ENCODE measurements around the gene ALCAM.

The ALCAM gene

GRCh38 chr3:105513886-105514285 lies 147.2 kb downstream of the ALCAM start:
- Histone ChIP-seq H3K4me3 (no peak overlapping the region), H3K36me3 (replicated peaks) (no peaks in the 10 kb centered on the region)
- in situ Hi-C loops (cut with MboI; ENCODE audit: low sequenced_read_pairs), result no loop called here

GRCh38 chr3:105515372-105515771 lies 148.7 kb downstream of the ALCAM start:
- no peaks in the 10 kb centered on the region for H3K36me3 ChIP-seq (replicated peaks)
- H3K4me1 ChIP-seq, result no peaks in the 10 kb centered on the region
- in situ Hi-C loops (cut with MboI; ENCODE audit: low sequenced_read_pairs), result no loop called here
- no peak overlapping the region for H3K4me3 ChIP-seq
- H3K9me3 ChIP-seq, result no peaks in the 10 kb centered on the region
- no peak for DNase-seq (ENCODE audit: low spot score in 2 of 2)
- no peaks in the 10 kb centered on the region for H3K27me3 ChIP-seq (ENCODE audit: low read depth)

More at GRCh38 chr3:105513886-105514285, 147.2 kb downstream of the ALCAM start:
- DNase-seq (ENCODE audit: low spot score in 2 of 2), result no peak
- H3K4me1 ChIP-seq, result no peaks in the 10 kb centered on the region
- no peaks in the 10 kb centered on the region for H3K27me3 ChIP-seq (ENCODE audit: low read depth)
- H3K9me3 ChIP-seq, result no peaks in the 10 kb centered on the region

GRCh38 chr3:105516972-105517371 lies 150.3 kb downstream of the ALCAM start:
- Histone ChIP-seq H3K36me3 (replicated peaks) (no peaks in the 10 kb centered on the region), H3K27me3 (ENCODE audit: low read depth) (no peaks in the 10 kb centered on the region), H3K9me3 (no peaks in the 10 kb centered on the region), H3K4me1 (no peaks in the 10 kb centered on the region), H3K4me3 (no peak overlapping the region)
- in situ Hi-C loops (cut with MboI; ENCODE audit: low sequenced_read_pairs), result no loop called here
- DNase-seq (ENCODE audit: low spot score in 2 of 2), result no peak

GRCh38 chr3:105518203-105518602 lies 151.5 kb downstream of the ALCAM start:
- H3K4me1 ChIP-seq, result no peaks in the 10 kb centered on the region
- no peaks in the 10 kb centered on the region for H3K36me3 ChIP-seq (replicated peaks)
- in situ Hi-C loops (cut with MboI; ENCODE audit: low sequenced_read_pairs), result no loop called here
- H3K9me3 ChIP-seq, result no peaks in the 10 kb centered on the region
- H3K4me3 ChIP-seq, result no peak overlapping the region
- H3K27me3 ChIP-seq (ENCODE audit: low read depth), result no peaks in the 10 kb centered on the region
- no peak for DNase-seq (ENCODE audit: low spot score in 2 of 2)

GRCh38 chr3:105518806-105519418 lies 152.2 kb downstream of the ALCAM start:
- in situ Hi-C loops (cut with MboI; ENCODE audit: low sequenced_read_pairs), result no loop called here
- Histone ChIP-seq H3K36me3 (replicated peaks) (no peaks in the 10 kb centered on the region), H3K4me1 (no peaks in the 10 kb centered on the region), H3K27me3 (ENCODE audit: low read depth) (no peaks in the 10 kb centered on the region), H3K4me3 (no peak overlapping the region), H3K9me3 (no peaks in the 10 kb centered on the region)
- DNase-seq (ENCODE audit: low spot score in 2 of 2), result peak; percentile 27 to 47

- in situ Hi-C loops (cut with MboI; ENCODE audit: low sequenced_read_pairs), result no loop called here
Observed at GRCh38 chr3:105521770-105522169, 155.1 kb downstream of the ALCAM start.

GRCh38 chr3:105523501-105523900 lies 156.8 kb downstream of the ALCAM start:
- Histone ChIP-seq H3K9me3 (no peaks in the 10 kb centered on the region), H3K4me3 (no peak overlapping the region), H3K27me3 (ENCODE audit: low read depth) (no peaks in the 10 kb centered on the region), H3K4me1 (no peaks in the 10 kb centered on the region), H3K36me3 (replicated peaks) (no peaks in the 10 kb centered on the region)
- in situ Hi-C loops (cut with MboI; ENCODE audit: low sequenced_read_pairs), result no loop called here
- DNase-seq (ENCODE audit: low spot score in 2 of 2), result no peak

More at GRCh38 chr3:105521770-105522169, 155.1 kb downstream of the ALCAM start:
- no peak overlapping the region for H3K4me3 ChIP-seq
- no peaks in the 10 kb centered on the region for H3K27me3 ChIP-seq (ENCODE audit: low read depth)
- H3K36me3 ChIP-seq (replicated peaks), result no peaks in the 10 kb centered on the region
- DNase-seq (ENCODE audit: low spot score in 2 of 2), result no peak
- H3K4me1 ChIP-seq, result no peaks in the 10 kb centered on the region
- no peaks in the 10 kb centered on the region for H3K9me3 ChIP-seq

- Histone ChIP-seq H3K27me3 (ENCODE audit: low read depth) (no peaks in the 10 kb centered on the region), H3K4me3 (no peak overlapping the region), H3K4me1 (no peaks in the 10 kb centered on the region), H3K36me3 (replicated peaks) (no peaks in the 10 kb centered on the region), H3K9me3 (no peaks in the 10 kb centered on the region)
- DNase-seq (ENCODE audit: low spot score in 2 of 2), result no peak
- in situ Hi-C loops (cut with MboI; ENCODE audit: low sequenced_read_pairs), result no loop called here
Observed at GRCh38 chr3:105525531-105525930, 158.8 kb downstream of the ALCAM start.

- Histone ChIP-seq H3K9me3 (no peaks in the 10 kb centered on the region), H3K4me1 (no peaks in the 10 kb centered on the region), H3K27me3 (ENCODE audit: low read depth) (no peaks in the 10 kb centered on the region), H3K36me3 (replicated peaks) (no peaks in the 10 kb centered on the region), H3K4me3 (no peak overlapping the region)
- DNase-seq (ENCODE audit: low spot score in 2 of 2), result no peak
- in situ Hi-C loops (cut with MboI; ENCODE audit: low sequenced_read_pairs), result no loop called here
Observed at GRCh38 chr3:105526360-105527111, 159.8 kb downstream of the ALCAM start.

- H3K9me3 ChIP-seq, result no peaks in the 10 kb centered on the region
- H3K4me1 ChIP-seq, result no peaks in the 10 kb centered on the region
- in situ Hi-C loops (cut with MboI; ENCODE audit: low sequenced_read_pairs), result no loop called here
- no peaks in the 10 kb centered on the region for H3K27me3 ChIP-seq (ENCODE audit: low read depth)
- DNase-seq (ENCODE audit: low spot score in 2 of 2), result no peak
- H3K4me3 ChIP-seq, result no peak overlapping the region
- no peaks in the 10 kb centered on the region for H3K36me3 ChIP-seq (replicated peaks)
Observed at GRCh38 chr3:105527535-105527934, 160.8 kb downstream of the ALCAM start.

GRCh38 chr3:105527949-105528348 lies 161.2 kb downstream of the ALCAM start:
- Histone ChIP-seq H3K9me3 (no peaks in the 10 kb centered on the region), H3K27me3 (ENCODE audit: low read depth) (no peaks in the 10 kb centered on the region), H3K4me1 (no peaks in the 10 kb centered on the region), H3K4me3 (no peak overlapping the region), H3K36me3 (replicated peaks) (no peaks in the 10 kb centered on the region)
- in situ Hi-C loops (cut with MboI; ENCODE audit: low sequenced_read_pairs), result no loop called here
- no peak for DNase-seq (ENCODE audit: low spot score in 2 of 2)

- Histone ChIP-seq H3K4me3 (no peak overlapping the region), H3K36me3 (replicated peaks) (no peaks in the 10 kb centered on the region), H3K4me1 (no peaks in the 10 kb centered on the region), H3K27me3 (ENCODE audit: low read depth) (no peaks in the 10 kb centered on the region), H3K9me3 (no peaks in the 10 kb centered on the region)
- DNase-seq (ENCODE audit: low spot score in 2 of 2), result no peak
- in situ Hi-C loops (cut with MboI; ENCODE audit: low sequenced_read_pairs), result no loop called here
Observed at GRCh38 chr3:105528955-105529354, 162.2 kb downstream of the ALCAM start.

GRCh38 chr3:105529456-105529855 lies 162.7 kb downstream of the ALCAM start:
- H3K36me3 ChIP-seq (replicated peaks), result no peaks in the 10 kb centered on the region
- in situ Hi-C loops (cut with MboI; ENCODE audit: low sequenced_read_pairs), result no loop called here
- no peak overlapping the region for H3K4me3 ChIP-seq
- no peaks in the 10 kb centered on the region for H3K9me3 ChIP-seq
- H3K27me3 ChIP-seq (ENCODE audit: low read depth), result no peaks in the 10 kb centered on the region
- DNase-seq (ENCODE audit: low spot score in 2 of 2), result no peak
- no peaks in the 10 kb centered on the region for H3K4me1 ChIP-seq

- Histone ChIP-seq H3K4me3 (no peak overlapping the region), H3K9me3 (no peaks in the 10 kb centered on the region), H3K27me3 (ENCODE audit: low read depth) (no peaks in the 10 kb centered on the region), H3K36me3 (replicated peaks) (no peaks in the 10 kb centered on the region), H3K4me1 (no peaks in the 10 kb centered on the region)
- DNase-seq (ENCODE audit: low spot score in 2 of 2), result no peak
- in situ Hi-C loops (cut with MboI; ENCODE audit: low sequenced_read_pairs), result no loop called here
Observed at GRCh38 chr3:105532251-105532650, 165.5 kb downstream of the ALCAM start.

Measured in HAP-1 (cell line).